GM12878 (cell line): Measurements from ENCODE around the gene HEATR9. TPM values are rescaled to one million over a fixed set of nuclear protein-coding genes. Genes with fewer than 3 reads are reported as not detected.

ENCODE experiments used
- ATAC-seq: fragments of 200-7000 bp; cut with Tn5 transposase; 3 replicates; pipeline ENCODE4 v1.9.1; 2020; ENCODE audit warnings: mild to moderate bottlenecking, moderate library complexity
- BruUV-seq: library from RNA; stranded (reverse); fragments of 400-500 nt; replicated peaks from 2 replicates; lab custom pipeline; 2021; lab: Mats Ljungman, UMichigan
- CTCF ChIA-PET: fragments of 300-600 bp; sonication (Branson Sonifier 250); formaldehyde crosslinking; extraction: SDS; loops from one replicate; lab custom pipeline; 2021; ENCODE audit warnings: inconsistent platforms; lab: Yijun Ruan, JAX
- POLR2A ChIA-PET: fragments of 350-600 bp; formaldehyde crosslinking; extraction: SDS; loops from one replicate; lab custom pipeline; 2021; ENCODE audit warnings: inconsistent platforms; lab: Charles Lee
- RAD21 ChIA-PET: fragments of 300-600 bp; sonication (Branson Sonifier 250); formaldehyde crosslinking; loops from one replicate; lab custom pipeline; 2023; ENCODE audit warnings: antibody characterized with exemption; ENCODE audit not compliant: unreplicated experiment; lab: Charles Lee
- SMC1A ChIA-PET: fragments of 300-600 bp; sonication (Branson Sonifier 250); formaldehyde crosslinking; loops from one replicate; lab custom pipeline; 2023; ENCODE audit not compliant: unreplicated experiment, uncharacterized antibody; lab: Charles Lee
- DNase-seq: peaks from one replicate; pipeline ENCODE4 v3.0.0-alpha.2; 2011; ENCODE audit warnings: low read depth, low spot score
- FAIRE-seq: peaks from 3 replicates; lab custom pipeline; 2011; peaks lifted over from hg19 to GRCh38; lab: Jason Lieb, UNC
- H2AFZ ChIP-seq: 2 replicates; pipeline ENCODE4 v1.6.0; 2011; ENCODE audit warnings: low read depth, low read length, control low read depth; ENCODE audit not compliant: control insufficient read depth
- H3K27ac ChIP-seq: 2 replicates; pipeline ENCODE4 v1.5.1; 2011; ENCODE audit warnings: control low read depth; ENCODE audit not compliant: control insufficient read depth, insufficient read depth
- H3K27me3 ChIP-seq, 2 experiments: replicated peaks in 1 of 2; 2 replicates each; pipeline versions ENCODE4 v1.6.0 to v1.6.1; 2011; ENCODE audit warnings: low read length in 1 of 2; ENCODE audit not compliant: control insufficient read depth in 2 of 2, insufficient read depth in 2 of 2
- H3K36me3 ChIP-seq, 2 experiments: 2 replicates each; pipeline ENCODE4 v1.5.1; 2011; ENCODE audit warnings: low read length in 1 of 2; ENCODE audit not compliant: control insufficient read depth in 2 of 2, insufficient read depth in 2 of 2
- H3K4me1 ChIP-seq: 2 replicates; pipeline ENCODE4 v1.6.1; 2011; ENCODE audit warnings: mild to moderate bottlenecking, low read length, moderate library complexity, mixed read lengths; ENCODE audit not compliant: control insufficient read depth, insufficient read depth
- H3K4me2 ChIP-seq: 2 replicates; pipeline ENCODE4 v1.6.0; 2011; ENCODE audit warnings: control low read depth; ENCODE audit not compliant: control insufficient read depth, insufficient read depth
- H3K4me3 ChIP-seq: fragments of 200-600 bp; sonication (generic); 2 replicates; pipeline ENCODE4 v1.5.1; 2016
- H3K79me2 ChIP-seq: 2 replicates; pipeline ENCODE4 v1.6.0; 2011; ENCODE audit warnings: low read length; ENCODE audit not compliant: control insufficient read depth, insufficient read depth
- H3K9ac ChIP-seq: 2 replicates; pipeline ENCODE4 v1.8.0; 2011; ENCODE audit warnings: low read length, control low read depth, mixed read lengths; ENCODE audit not compliant: control insufficient read depth, insufficient read depth
- H3K9me3 ChIP-seq: replicated peaks from 3 replicates; pipeline ENCODE4 v1.5.1; 2011; ENCODE audit warnings: mild to moderate bottlenecking, low read length; ENCODE audit not compliant: control insufficient read depth, insufficient read depth
- H4K20me1 ChIP-seq: 2 replicates; pipeline ENCODE4 v1.6.0; 2011; ENCODE audit not compliant: control insufficient read depth, insufficient read depth
- ASH2L ChIP-seq: fragments of 300-600, 200-600 bp; sonication (generic); IDR thresholded peaks from 2 replicates; pipeline ENCODE4 v1.6.1; 2017; ENCODE audit warnings: low read depth, mild to moderate bottlenecking, borderline replicate concordance
- CBFB ChIP-seq: IDR thresholded peaks from 2 replicates; pipeline ENCODE4 v1.6.1; 2016; ENCODE audit warnings: antibody characterized with exemption, low read depth
- E4F1 ChIP-seq: fragments of 450-650 bp; IDR thresholded peaks from 2 replicates; pipeline ENCODE4 v1.6.1; 2018; ENCODE audit warnings: borderline replicate concordance, mild to moderate bottlenecking; ENCODE audit not compliant: partially characterized antibody
- FOXM1 ChIP-seq: IDR thresholded peaks from 2 replicates; pipeline ENCODE4 v1.6.1; 2012; ENCODE audit warnings: low read depth, mild to moderate bottlenecking, inconsistent platforms, low read length, moderate library complexity
- JUNB ChIP-seq: IDR thresholded peaks from 2 replicates; pipeline ENCODE4 v1.6.1; 2016; ENCODE audit warnings: antibody characterized with exemption, mild to moderate bottlenecking
- KLF5 ChIP-seq: fragments of 450-650 bp; IDR thresholded peaks from 2 replicates; pipeline ENCODE4 v1.6.1; 2014; ENCODE audit warnings: mild to moderate bottlenecking; ENCODE audit not compliant: partially characterized antibody
- NR2C2 ChIP-seq: IDR thresholded peaks from 2 replicates; pipeline ENCODE4 v1.6.1; 2011; ENCODE audit warnings: borderline replicate concordance, low read depth; ENCODE audit not compliant: control insufficient read depth, insufficient read length
- PAX8 ChIP-seq: fragments of 450-650 bp; IDR thresholded peaks from 2 replicates; pipeline ENCODE4 v1.6.1; 2017; ENCODE audit warnings: mild to moderate bottlenecking, moderate library complexity
- PRDM15 ChIP-seq: fragments of 450-650 bp; formaldehyde crosslinking; IDR thresholded peaks from 2 replicates; pipeline ENCODE4 v1.4.0; 2020; ENCODE audit warnings: mild to moderate bottlenecking, moderate library complexity
- RAD51 ChIP-seq: fragments of 450-650 bp; IDR thresholded peaks from 2 replicates; pipeline ENCODE4 v1.6.1; 2016; ENCODE audit warnings: moderate library complexity, mild to moderate bottlenecking, inconsistent platforms
- SIN3A ChIP-seq: IDR thresholded peaks from 2 replicates; pipeline ENCODE4 v1.6.1; 2012; ENCODE audit warnings: low read depth, low read length, improper control_type of control experiment
- SIX5 ChIP-seq: IDR thresholded peaks from 2 replicates; pipeline ENCODE4 v1.6.1; 2011; ENCODE audit warnings: mild to moderate bottlenecking, low read depth, low read length, moderate library complexity; ENCODE audit not compliant: severe bottlenecking
- SP1 ChIP-seq: IDR thresholded peaks from one replicate; pipeline ENCODE4 v1.6.1; 2011; ENCODE audit warnings: low read depth, low read length
- WGBS: methylation state at CpG from one replicate; pipeline ENCODE4 v1.1.6; 2016; ENCODE audit warnings: low lambda C conversion rate; ENCODE audit not compliant: insufficient replicate concordance, insufficient coverage; ENCODE audit errors: missing lambda C conversion rate; 5-methylcytosine and 5-hydroxymethylcytosine counted together
- in situ Hi-C: fragments of 300-500 bp; cut with MboI; formaldehyde crosslinking; loops from 9 replicates; pipeline ENCODE4 v1.14.3; 2018; ENCODE audit warnings: mixed read lengths
- intact Hi-C: fragments of 100-400 bp; cut with micrococcal nuclease; formaldehyde crosslinking; loops from one replicate; pipeline ENCODE4 v1.14.2; 2022; ENCODE audit not compliant: unreplicated experiment
- polyA plus RNA-seq, 11 experiments: library from polyadenylated mRNA; depleted of rRNA in 4 of 11; unstranded in 6 of 11; stranded (reverse) in 5 of 11; fragments of >200 nt; fragmentation: Nextera tagmentation in 4 of 11; fragmentation: Illumina TruSeq in 1 of 11; extraction: Ambion mirVana in 4 of 11; extraction: Trizol in 1 of 11; gene quantifications; 1 replicate in 1 of 11; 2 replicates in 10 of 11; pipeline versions ENCODE4 v1.2.1 to v1.2.3, GENCODE V29; 2011 to 2016; ENCODE audit warnings: inconsistent platforms in 2 of 11, missing spikeins in 2 of 11, low read depth in 1 of 11
- total RNA-seq, 4 experiments: library from RNA; depleted of rRNA in 3 of 4; stranded (reverse); fragments of >200 nt in 3 of 4; fragmentation: Illumina TruSeq in 1 of 4; extraction: Trizol in 1 of 4; gene quantifications; 2 replicates each; pipeline versions ENCODE4 v1.2.1 to v1.2.3, GENCODE V29; 2013 to 2021
- TF ChIP-seq, protein P1 (sequence below): fragments of 450-650 bp; IDR thresholded peaks from 2 replicates; pipeline ENCODE4 v1.6.1; 2017; ENCODE audit warnings: antibody characterized with exemption, mild to moderate bottlenecking, moderate library complexity
- TF ChIP-seq, protein P2 (sequence below): IDR thresholded peaks from 2 replicates; pipeline ENCODE4 v1.6.1; 2011; ENCODE audit warnings: low read depth, mild to moderate bottlenecking, low read length, moderate library complexity, borderline replicate concordance; ENCODE audit errors: extremely low read depth

HEATR9 gene
- total and polyA plus RNA-seq, 10 of the 15 experiments (the other 5 are each of a cell fraction or from before 2014, with no cell fraction given) = 0.04 to 0.43 (median 0.13) TPM; not detected in 2

- CTCF ChIA-PET = interaction anchor here (1.5 kb wide), 1 partner anchor 10 kb away, joined by 3 read pairs; no protein-coding TSS in a partner anchor
- H3K4me1 ChIP-seq = no peaks in the 10 kb centered on the region
- H4K20me1 ChIP-seq = no peaks in the 10 kb centered on the region
- peaks cover 13% of the 10 kb centered on the region for H3K79me2 ChIP-seq
- DNase-seq (no peak), FAIRE-seq (no peak), ATAC-seq (no peak)
- H3K4me3 ChIP-seq = no peak overlapping the region
- H3K27me3 ChIP-seq = no peaks in the 10 kb centered on the region
- H3K9me3 ChIP-seq = no peaks in the 10 kb centered on the region
- BruUV-seq = no TSS peak
- no peak overlapping the region for H3K27ac ChIP-seq
- no peak overlapping the region for H3K9ac ChIP-seq
- intact Hi-C loops (no loop called here), in situ Hi-C loops (no loop called here)
- RAD21 ChIA-PET = no interaction called here
- 97% methylated on average over 2 of the region's 2 CpGs for WGBS
- POLR2A ChIA-PET = no interaction called here
- SMC1A ChIA-PET = interaction anchor here (0.7 to 2.0 kb wide), 2 partner anchors 12 to 25 kb away, joined by 3 to 5 read pairs; no protein-coding TSS in a partner anchor
- H3K4me2 ChIP-seq = no peak overlapping the region
- no peak overlapping the region for H2AFZ ChIP-seq
- peaks cover 0 to 33% of the 10 kb centered on the region in 2 experiments for H3K36me3 ChIP-seq
- TF ChIP-seq E4F1 = no peak
- TF ChIP-seq, protein P1, sequence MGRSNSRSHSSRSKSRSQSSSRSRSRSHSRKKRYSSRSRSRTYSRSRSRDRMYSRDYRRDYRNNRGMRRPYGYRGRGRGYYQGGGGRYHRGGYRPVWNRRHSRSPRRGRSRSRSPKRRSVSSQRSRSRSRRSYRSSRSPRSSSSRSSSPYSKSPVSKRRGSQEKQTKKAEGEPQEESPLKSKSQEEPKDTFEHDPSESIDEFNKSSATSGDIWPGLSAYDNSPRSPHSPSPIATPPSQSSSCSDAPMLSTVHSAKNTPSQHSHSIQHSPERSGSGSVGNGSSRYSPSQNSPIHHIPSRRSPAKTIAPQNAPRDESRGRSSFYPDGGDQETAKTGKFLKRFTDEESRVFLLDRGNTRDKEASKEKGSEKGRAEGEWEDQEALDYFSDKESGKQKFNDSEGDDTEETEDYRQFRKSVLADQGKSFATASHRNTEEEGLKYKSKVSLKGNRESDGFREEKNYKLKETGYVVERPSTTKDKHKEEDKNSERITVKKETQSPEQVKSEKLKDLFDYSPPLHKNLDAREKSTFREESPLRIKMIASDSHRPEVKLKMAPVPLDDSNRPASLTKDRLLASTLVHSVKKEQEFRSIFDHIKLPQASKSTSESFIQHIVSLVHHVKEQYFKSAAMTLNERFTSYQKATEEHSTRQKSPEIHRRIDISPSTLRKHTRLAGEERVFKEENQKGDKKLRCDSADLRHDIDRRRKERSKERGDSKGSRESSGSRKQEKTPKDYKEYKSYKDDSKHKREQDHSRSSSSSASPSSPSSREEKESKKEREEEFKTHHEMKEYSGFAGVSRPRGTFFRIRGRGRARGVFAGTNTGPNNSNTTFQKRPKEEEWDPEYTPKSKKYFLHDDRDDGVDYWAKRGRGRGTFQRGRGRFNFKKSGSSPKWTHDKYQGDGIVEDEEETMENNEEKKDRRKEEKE = no peak
- no peak for TF ChIP-seq RAD51
- TF ChIP-seq ASH2L = no peak
- no peak for TF ChIP-seq SIX5
- no peak for TF ChIP-seq SP1
- no peak for TF ChIP-seq JUNB
- TF ChIP-seq PRDM15 = no peak
- TF ChIP-seq PAX8 = no peak
- TF ChIP-seq, protein P2, sequence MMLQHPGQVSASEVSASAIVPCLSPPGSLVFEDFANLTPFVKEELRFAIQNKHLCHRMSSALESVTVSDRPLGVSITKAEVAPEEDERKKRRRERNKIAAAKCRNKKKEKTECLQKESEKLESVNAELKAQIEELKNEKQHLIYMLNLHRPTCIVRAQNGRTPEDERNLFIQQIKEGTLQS = no peak
- no peak for TF ChIP-seq NR2C2
- TF ChIP-seq FOXM1 = no peak
- no peak for TF ChIP-seq KLF5
- TF ChIP-seq CBFB = no peak
- no peak for TF ChIP-seq SIN3A
Observed at GRCh38 chr17:35821308-35821707, 47.4 kb downstream of the HEATR9 start.
